ENCODE data around the gene UBE2J2. TPM values are rescaled to one million over a fixed set of nuclear protein-coding genes. Genes with fewer than 3 reads are reported as not detected.

UBE2J2 gene
- total and polyA plus RNA-seq, 2 donors (not counting 3 experiments of a cell fraction or from before 2014, with no cell fraction given), result 60.7 to 80.7 TPM

DNA sequence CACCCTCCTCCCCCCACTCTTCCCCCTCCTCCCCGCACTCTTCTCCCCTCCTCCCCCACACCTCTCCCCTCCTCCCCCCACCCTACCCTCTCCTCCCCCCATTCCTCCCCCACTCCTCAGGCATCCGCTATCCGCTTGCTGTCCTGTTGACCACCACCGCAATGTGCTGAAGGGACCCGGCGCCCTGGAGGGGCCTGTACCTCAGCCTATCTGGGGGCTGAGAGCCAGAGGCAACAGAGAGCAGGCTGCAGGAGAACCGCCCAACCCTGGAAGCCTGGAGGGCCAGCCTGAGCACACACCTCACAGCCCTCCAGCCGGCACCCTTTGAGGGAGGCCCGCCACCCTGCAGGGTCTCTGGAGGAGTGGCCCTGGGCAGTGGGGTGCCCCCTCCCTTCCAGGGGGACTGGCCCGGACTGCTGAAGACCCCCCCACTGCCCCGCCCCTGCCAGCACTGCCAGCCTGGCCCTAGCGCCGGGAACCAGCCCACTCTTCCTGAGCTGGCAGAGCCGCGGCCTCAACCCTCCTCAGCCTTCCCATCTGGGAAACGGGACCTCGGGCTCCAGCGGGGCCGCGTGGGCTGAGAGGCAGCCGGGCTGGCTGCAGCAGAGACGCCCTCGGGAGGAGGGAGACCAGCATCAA lies 28.4 kb downstream of the UBE2J2 start:
- TF ChIP-seq GATA2 (IDR thresholded peaks at IDR 0.05; ENCODE audit: insufficient read depth, insufficient read length, low read depth, low read length) (no peak), EZH2 (IDR thresholded peaks at IDR 0.05; ENCODE audit: borderline replicate concordance, low read depth, low read length, severe bottlenecking) (no peak), JUN (IDR thresholded peaks at IDR 0.05; ENCODE audit: borderline replicate concordance, insufficient read depth, insufficient read length, low read depth) (no peak), POLR2A (IDR thresholded peaks at IDR 0.05; ENCODE audit: low read depth, low read length) (no peak), POLR2AphosphoS5 (IDR thresholded peaks at IDR 0.05; ENCODE audit: insufficient read depth, low read depth, low read length) (no peak)
- intact Hi-C loops (cut with micrococcal nuclease), result loop anchor here (5.0 kb wide), 1 partner anchor 123 kb away; no protein-coding TSS in a partner anchor
- dilution Hi-C loops (cut with MboI; ENCODE audit: extremely low pct_ligation_motif_present, low sequenced_read_pairs), result no loop called here
- H3K36me3 ChIP-seq (ENCODE audit: control insufficient read depth in 2 of 2, extremely low read depth in 1 of 2, insufficient read depth in 2 of 2, low read length in 2 of 2), result no peaks in the 10 kb centered on the region
- no peaks in the 10 kb centered on the region for H3K4me1 ChIP-seq (ENCODE audit: control insufficient read depth, extremely low read depth, insufficient read depth, low read length)
- no peaks in the 10 kb centered on the region for H4K20me1 ChIP-seq (replicated peaks; ENCODE audit: control insufficient read depth, extremely low read depth, insufficient read depth, low read length)
- H3K9me1 ChIP-seq (replicated peaks; ENCODE audit: control insufficient read depth, extremely low read depth, insufficient read depth, low read length), result no peaks in the 10 kb centered on the region
- no peak overlapping the region for H2AFZ ChIP-seq (ENCODE audit: low read depth, low read length)
- H3K4me2 ChIP-seq (ENCODE audit: insufficient read depth, low read length), result no peak overlapping the region
- DNase-seq (ENCODE audit: low read depth, low spot score) (no peak), FAIRE-seq (no peak)
- H3K9ac ChIP-seq (replicated peaks; ENCODE audit: extremely low read depth, insufficient read depth, low read length), result no peak overlapping the region
- no TSS peak for BruUV-seq (replicated peaks)
- H3K27me3 ChIP-seq (ENCODE audit: control insufficient read depth in 2 of 2, insufficient read depth in 2 of 2, low read length in 2 of 2), result peaks cover 10 to 14% of the 10 kb centered on the region in 2 experiments
- CTCF ChIA-PET, result interaction anchor here (0.6 to 1.1 kb wide), 2 partner anchors 15 to 123 kb away, joined by 3 to 4 read pairs; no protein-coding TSS in a partner anchor
- H3K4me3 ChIP-seq (replicated peaks in 1 of 3; ENCODE audit: insufficient read depth in 1 of 3, low read depth in 1 of 3, low read length in 3 of 3), result no peak overlapping the region
- POLR2A ChIA-PET, result no interaction called here
- no peaks in the 10 kb centered on the region for H3K79me2 ChIP-seq (ENCODE audit: control insufficient read depth, insufficient read depth, low read length)
- no peak overlapping the region for H3K27ac ChIP-seq (ENCODE audit: insufficient read depth, low read depth, low read length)
- H3K9me3 ChIP-seq (replicated peaks; ENCODE audit: control insufficient read depth, insufficient read depth, low read length), result no peaks in the 10 kb centered on the region

DNA sequence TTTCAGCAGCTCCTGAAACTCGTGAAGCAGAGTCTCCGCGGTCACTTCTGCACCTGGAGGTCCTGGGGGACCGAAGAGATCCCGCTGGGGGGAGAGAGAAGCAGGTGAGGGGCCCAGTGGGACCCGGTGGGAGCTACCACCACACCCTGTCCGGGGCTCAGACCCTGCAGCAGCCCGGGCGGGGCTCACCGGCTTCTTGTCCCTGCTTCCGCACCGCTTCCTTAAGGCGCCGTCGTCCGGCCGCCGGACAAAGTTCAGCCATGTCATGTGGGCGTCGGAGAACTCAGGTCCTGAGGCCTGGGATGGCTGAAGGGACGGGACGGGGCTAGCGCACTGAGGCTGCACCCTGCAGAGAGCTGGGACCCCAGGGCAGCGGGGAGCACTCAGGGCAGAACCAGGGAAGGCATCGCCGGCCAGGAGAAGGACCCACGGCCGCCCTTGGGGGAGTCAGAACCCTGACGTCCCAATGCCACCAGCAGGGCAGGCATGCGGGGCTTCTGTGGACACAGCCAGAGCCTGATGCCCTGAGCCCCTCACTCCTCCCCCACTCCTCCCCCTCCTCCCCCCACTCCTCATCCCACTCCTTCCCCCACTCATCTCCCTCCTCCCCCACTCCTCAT lies 29.4 kb downstream of the UBE2J2 start:
- no peaks in the 10 kb centered on the region for H3K9me3 ChIP-seq (replicated peaks; ENCODE audit: control insufficient read depth, insufficient read depth, low read length)
- H3K36me3 ChIP-seq (ENCODE audit: control insufficient read depth in 2 of 2, extremely low read depth in 1 of 2, insufficient read depth in 2 of 2, low read length in 2 of 2), result no peaks in the 10 kb centered on the region
- POLR2A ChIA-PET, result no interaction called here
- H3K4me1 ChIP-seq (ENCODE audit: control insufficient read depth, extremely low read depth, insufficient read depth, low read length), result no peaks in the 10 kb centered on the region
- H3K9ac ChIP-seq (replicated peaks; ENCODE audit: extremely low read depth, insufficient read depth, low read length), result no peak overlapping the region
- dilution Hi-C loops (cut with MboI; ENCODE audit: extremely low pct_ligation_motif_present, low sequenced_read_pairs), result no loop called here
- H3K27ac ChIP-seq (ENCODE audit: insufficient read depth, low read depth, low read length), result no peak overlapping the region
- no peaks in the 10 kb centered on the region for H3K79me2 ChIP-seq (ENCODE audit: control insufficient read depth, insufficient read depth, low read length)
- no peak overlapping the region for H2AFZ ChIP-seq (ENCODE audit: low read depth, low read length)
- H4K20me1 ChIP-seq (replicated peaks; ENCODE audit: control insufficient read depth, extremely low read depth, insufficient read depth, low read length), result no peaks in the 10 kb centered on the region
- DNase-seq (ENCODE audit: low read depth, low spot score) (no peak), FAIRE-seq (no peak)
- CTCF ChIA-PET, result no interaction called here
- no peak overlapping the region for H3K4me2 ChIP-seq (ENCODE audit: insufficient read depth, low read length)
- intact Hi-C loops (cut with micrococcal nuclease), result no loop called here
- BruUV-seq (replicated peaks), result no TSS peak
- peaks cover 10 to 14% of the 10 kb centered on the region in 2 experiments for H3K27me3 ChIP-seq (ENCODE audit: control insufficient read depth in 2 of 2, insufficient read depth in 2 of 2, low read length in 2 of 2)
- H3K4me3 ChIP-seq (replicated peaks in 1 of 3; ENCODE audit: insufficient read depth in 1 of 3, low read depth in 1 of 3, low read length in 3 of 3), result no peak overlapping the region
- no peaks in the 10 kb centered on the region for H3K9me1 ChIP-seq (replicated peaks; ENCODE audit: control insufficient read depth, extremely low read depth, insufficient read depth, low read length)
- no peak for TF ChIP-seq EZH2 (IDR thresholded peaks at IDR 0.05; ENCODE audit: borderline replicate concordance, low read depth, low read length, severe bottlenecking)
- TF ChIP-seq, protein P1, sequence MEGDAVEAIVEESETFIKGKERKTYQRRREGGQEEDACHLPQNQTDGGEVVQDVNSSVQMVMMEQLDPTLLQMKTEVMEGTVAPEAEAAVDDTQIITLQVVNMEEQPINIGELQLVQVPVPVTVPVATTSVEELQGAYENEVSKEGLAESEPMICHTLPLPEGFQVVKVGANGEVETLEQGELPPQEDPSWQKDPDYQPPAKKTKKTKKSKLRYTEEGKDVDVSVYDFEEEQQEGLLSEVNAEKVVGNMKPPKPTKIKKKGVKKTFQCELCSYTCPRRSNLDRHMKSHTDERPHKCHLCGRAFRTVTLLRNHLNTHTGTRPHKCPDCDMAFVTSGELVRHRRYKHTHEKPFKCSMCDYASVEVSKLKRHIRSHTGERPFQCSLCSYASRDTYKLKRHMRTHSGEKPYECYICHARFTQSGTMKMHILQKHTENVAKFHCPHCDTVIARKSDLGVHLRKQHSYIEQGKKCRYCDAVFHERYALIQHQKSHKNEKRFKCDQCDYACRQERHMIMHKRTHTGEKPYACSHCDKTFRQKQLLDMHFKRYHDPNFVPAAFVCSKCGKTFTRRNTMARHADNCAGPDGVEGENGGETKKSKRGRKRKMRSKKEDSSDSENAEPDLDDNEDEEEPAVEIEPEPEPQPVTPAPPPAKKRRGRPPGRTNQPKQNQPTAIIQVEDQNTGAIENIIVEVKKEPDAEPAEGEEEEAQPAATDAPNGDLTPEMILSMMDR (IDR thresholded peaks at IDR 0.05; ENCODE audit: extremely low read depth in 1 of 2, insufficient read depth in 1 of 2, low read depth in 1 of 2, low read length in 2 of 2), result no peak
- TF ChIP-seq POLR2A (IDR thresholded peaks at IDR 0.05; ENCODE audit: low read depth, low read length), result no peak
- TF ChIP-seq MAX (IDR thresholded peaks at IDR 0.05; ENCODE audit: insufficient read depth, insufficient read length), result no peak
- TF ChIP-seq MYC (IDR thresholded peaks at IDR 0.05; ENCODE audit: low read depth, low read length), result no peak
- TF ChIP-seq FOS (IDR thresholded peaks at IDR 0.05; ENCODE audit: borderline replicate concordance, insufficient read depth, low read length), result no peak
- no peak for TF ChIP-seq JUN (IDR thresholded peaks at IDR 0.05; ENCODE audit: borderline replicate concordance, insufficient read depth, insufficient read length, low read depth)
- TF ChIP-seq GATA2 (IDR thresholded peaks at IDR 0.05; ENCODE audit: insufficient read depth, insufficient read length, low read depth, low read length), result no peak
- TF ChIP-seq POLR2AphosphoS5 (IDR thresholded peaks at IDR 0.05; ENCODE audit: insufficient read depth, low read depth, low read length), result no peak
